ENCODE data around the gene DIPK1C.

DNA sequence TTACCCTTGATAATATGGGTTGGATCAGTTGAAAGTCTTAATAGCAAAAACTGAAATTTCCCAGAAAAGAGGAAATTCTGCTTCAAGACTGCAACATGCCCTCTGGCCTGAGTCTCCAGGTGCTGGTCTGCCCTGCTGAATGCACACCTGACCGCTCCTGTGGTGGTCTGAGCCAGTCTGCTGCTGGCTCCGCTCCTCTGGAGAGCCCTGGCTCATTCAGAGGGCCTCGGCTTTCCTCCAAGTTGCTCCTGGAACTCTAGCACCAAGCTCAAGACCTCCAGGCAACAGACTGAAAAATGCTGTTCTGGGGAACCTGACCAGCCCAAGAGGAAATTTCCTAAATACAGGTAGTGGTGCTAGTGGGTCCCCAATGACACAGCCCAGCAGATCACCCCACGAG, 64.8 kb downstream of the DIPK1C start:
- TF ChIP-seq POLR2AphosphoS5 (IDR thresholded peaks at IDR 0.05) (no peak), POLR2A (IDR thresholded peaks at IDR 0.05) (no peak)
- TF ChIP-seq, protein P1, sequence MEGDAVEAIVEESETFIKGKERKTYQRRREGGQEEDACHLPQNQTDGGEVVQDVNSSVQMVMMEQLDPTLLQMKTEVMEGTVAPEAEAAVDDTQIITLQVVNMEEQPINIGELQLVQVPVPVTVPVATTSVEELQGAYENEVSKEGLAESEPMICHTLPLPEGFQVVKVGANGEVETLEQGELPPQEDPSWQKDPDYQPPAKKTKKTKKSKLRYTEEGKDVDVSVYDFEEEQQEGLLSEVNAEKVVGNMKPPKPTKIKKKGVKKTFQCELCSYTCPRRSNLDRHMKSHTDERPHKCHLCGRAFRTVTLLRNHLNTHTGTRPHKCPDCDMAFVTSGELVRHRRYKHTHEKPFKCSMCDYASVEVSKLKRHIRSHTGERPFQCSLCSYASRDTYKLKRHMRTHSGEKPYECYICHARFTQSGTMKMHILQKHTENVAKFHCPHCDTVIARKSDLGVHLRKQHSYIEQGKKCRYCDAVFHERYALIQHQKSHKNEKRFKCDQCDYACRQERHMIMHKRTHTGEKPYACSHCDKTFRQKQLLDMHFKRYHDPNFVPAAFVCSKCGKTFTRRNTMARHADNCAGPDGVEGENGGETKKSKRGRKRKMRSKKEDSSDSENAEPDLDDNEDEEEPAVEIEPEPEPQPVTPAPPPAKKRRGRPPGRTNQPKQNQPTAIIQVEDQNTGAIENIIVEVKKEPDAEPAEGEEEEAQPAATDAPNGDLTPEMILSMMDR (IDR thresholded peaks at IDR 0.05 in 8 of 11, conservative IDR thresholded peaks at IDR 0.05 in 3 of 11), result no peak

Data from spleen (tissue), 7 donors.